Effector CD4-positive, alpha-beta T cell (primary cell): ENCODE data around the gene NOTO.

ENCODE experiments used
- DNase-seq: peaks from one replicate; pipeline ENCODE4 v3.0.0-alpha.2; 2020

NOTO gene

GRCh38 chr2:73258913-73259215, 56.5 kb downstream of the NOTO start:
- no peak for DNase-seq

- DNase-seq = no peak
Observed at GRCh38 chr2:73259276-73259675, 56.9 kb downstream of the NOTO start.

- DNase-seq = no peak
Observed at GRCh38 chr2:73259704-73260337, 57.4 kb downstream of the NOTO start.

- no peak for DNase-seq
Observed at GRCh38 chr2:73260338-73260984, 58.1 kb downstream of the NOTO start.
